GM23338 (cell line): ENCODE results near the gene IDH2. TPM values are rescaled to one million over a fixed set of nuclear protein-coding genes. Genes with fewer than 3 reads are reported as not detected.
A peak's percentile ranks its signal among the peaks of the same experiment; 100 is the strongest.

Experiments
- ATAC-seq: fragments of 200-7000 bp; cut with Tn5 transposase; 3 replicates; pipeline ENCODE4 v1.9.1; 2020
- DNase-seq: peaks from one replicate; pipeline ENCODE4 v3.0.0-alpha.2; 2015; ENCODE audit warnings: low spot score
- H2AFZ ChIP-seq: fragments of 200-600 bp; sonication (generic); 2 replicates; pipeline ENCODE4 v1.8.0; 2016; ENCODE audit warnings: antibody characterized with exemption, mild to moderate bottlenecking, moderate library complexity
- H3F3A ChIP-seq: fragments of 200-600 bp; sonication (generic); replicated peaks from 2 replicates; pipeline ENCODE4 v1.8.0; 2017; ENCODE audit warnings: antibody characterized with exemption, mixed run types, low read depth
- H3K27ac ChIP-seq: fragments of 200-600 bp; sonication (generic); 2 replicates; pipeline ENCODE4 v1.6.1; 2016; ENCODE audit warnings: low read depth
- H3K27me3 ChIP-seq: fragments of 200-600 bp; sonication (generic); 2 replicates; pipeline ENCODE4 v1.8.0; 2016; ENCODE audit warnings: mild to moderate bottlenecking, mixed run types, moderate library complexity; ENCODE audit not compliant: insufficient read depth
- H3K36me3 ChIP-seq: fragments of 200-600 bp; sonication (generic); 2 replicates; pipeline ENCODE4 v1.8.0; 2016; ENCODE audit warnings: mild to moderate bottlenecking; ENCODE audit not compliant: insufficient read depth
- H3K4me1 ChIP-seq: fragments of 200-600 bp; sonication (generic); 2 replicates; pipeline ENCODE4 v1.8.0; 2016; ENCODE audit warnings: mild to moderate bottlenecking, moderate library complexity; ENCODE audit not compliant: insufficient read depth
- H3K4me2 ChIP-seq: fragments of 200-600 bp; sonication (generic); 2 replicates; pipeline ENCODE4 v1.7.1; 2017; ENCODE audit warnings: mixed run types
- H3K4me3 ChIP-seq: fragments of 200-600 bp; sonication (generic); 2 replicates; pipeline ENCODE4 v1.6.1; 2016; ENCODE audit warnings: mixed run types
- H3K79me2 ChIP-seq: fragments of 200-600 bp; sonication (generic); replicated peaks from 2 replicates; pipeline ENCODE4 v1.8.0; 2017; ENCODE audit warnings: mild to moderate bottlenecking; ENCODE audit not compliant: insufficient read depth
- H3K9me2 ChIP-seq: fragments of 200-600 bp; sonication (generic); 2 replicates; pipeline ENCODE4 v1.8.0; 2017; ENCODE audit not compliant: insufficient read depth
- H4K20me1 ChIP-seq: fragments of 200-600 bp; sonication (generic); replicated peaks from 2 replicates; pipeline ENCODE4 v1.8.0; 2017; ENCODE audit warnings: mild to moderate bottlenecking; ENCODE audit not compliant: insufficient read depth
- H3K27ac Mint-ChIP-seq: 2 replicates; pipeline ENCODE4 v1.8.0; 2020; ENCODE audit warnings: inconsistent platforms, mild to moderate bottlenecking, moderate library complexity, mixed read lengths
- H3K27me3 Mint-ChIP-seq: 3 replicates; pipeline ENCODE4 v1.8.0; 2022; ENCODE audit warnings: low read depth, mild to moderate bottlenecking, moderate library complexity, mixed read lengths, inconsistent platforms; ENCODE audit not compliant: insufficient read depth, poor library complexity
- H3K36me3 Mint-ChIP-seq: 3 replicates; pipeline ENCODE4 v1.8.0; 2021; ENCODE audit warnings: low read depth, mild to moderate bottlenecking, inconsistent platforms, moderate library complexity, mixed read lengths
- H3K4me1 Mint-ChIP-seq: 3 replicates; pipeline ENCODE4 v1.8.0; 2020; ENCODE audit warnings: mild to moderate bottlenecking, inconsistent platforms, mixed read lengths
- H3K4me3 Mint-ChIP-seq: 3 replicates; pipeline ENCODE4 v1.8.0; 2021; ENCODE audit warnings: moderate library complexity, mild to moderate bottlenecking, inconsistent platforms, mixed read lengths
- H3K9me3 Mint-ChIP-seq: 3 replicates; pipeline ENCODE4 v1.8.0; 2020; ENCODE audit warnings: moderate library complexity, mild to moderate bottlenecking, inconsistent platforms, mixed read lengths
- CREB1 ChIP-seq: fragments of 250-450 bp; sonication (Bioruptor Pico); IDR thresholded peaks from 2 replicates; pipeline ENCODE4 v1.5.0; 2020; ENCODE audit warnings: low read depth, mild to moderate bottlenecking, moderate library complexity
- ETS1 ChIP-seq: IDR thresholded peaks from 2 replicates; pipeline ENCODE4 v1.6.1; 2016; ENCODE audit warnings: antibody characterized with exemption
- EZH2 ChIP-seq: fragments of 200-600 bp; sonication (generic); IDR thresholded peaks from one replicate; pipeline ENCODE4 v1.8.0; 2017; ENCODE audit warnings: antibody characterized with exemption, mild to moderate bottlenecking, low read depth; ENCODE audit not compliant: unreplicated experiment
- EZH2phosphoT487 ChIP-seq: fragments of 200-600 bp; sonication (generic); IDR thresholded peaks from one replicate; pipeline ENCODE4 v1.8.1; 2018; ENCODE audit warnings: antibody characterized with exemption; ENCODE audit not compliant: unreplicated experiment
- JUNB ChIP-seq: IDR thresholded peaks from one replicate; pipeline ENCODE4 v1.6.1; 2016; ENCODE audit warnings: antibody characterized with exemption; ENCODE audit not compliant: unreplicated experiment
- NANOG ChIP-seq: IDR thresholded peaks from 2 replicates; pipeline ENCODE4 v1.6.1; 2016; ENCODE audit warnings: antibody characterized with exemption, borderline replicate concordance
- POLR2AphosphoS5 ChIP-seq: IDR thresholded peaks from 2 replicates; pipeline ENCODE4 v1.6.1; 2016; ENCODE audit warnings: antibody characterized with exemption, low read depth
- REST ChIP-seq: IDR thresholded peaks from one replicate; pipeline ENCODE4 v1.6.1; 2018; ENCODE audit warnings: antibody characterized with exemption; ENCODE audit not compliant: unreplicated experiment
- STAT1 ChIP-seq: IDR thresholded peaks from one replicate; pipeline ENCODE4 v1.6.1; 2016; ENCODE audit warnings: antibody characterized with exemption; ENCODE audit not compliant: unreplicated experiment
- ZNF114 ChIP-seq: fragments of 250-450 bp; sonication (Bioruptor Pico); IDR thresholded peaks from 2 replicates; pipeline ENCODE4 v1.5.0; 2020; ENCODE audit warnings: mild to moderate bottlenecking, moderate library complexity
- ZNF331 ChIP-seq: fragments of 250-450 bp; sonication (Bioruptor Pico); IDR thresholded peaks from 2 replicates; pipeline ENCODE4 v1.5.0; 2020; ENCODE audit warnings: low read depth, mild to moderate bottlenecking, moderate library complexity
- polyA plus RNA-seq: library from polyadenylated mRNA; unstranded; fragments of >200 nt; fragmentation: Nextera tagmentation; extraction: Ambion mirVana; gene quantifications from 2 replicates; pipeline ENCODE4 v1.2.1, GENCODE V29; 2016
- total RNA-seq: library from RNA; depleted of rRNA; stranded (reverse); fragments of >200 nt; shearing (Covaris generic); gene quantifications from 2 replicates; pipeline ENCODE4 v1.2.3, GENCODE V29; 2014
- TF ChIP-seq, protein P1 (sequence below), 2 experiments: fragments of 200-600 bp in 1 of 2; sonication (generic) in 1 of 2; conservative IDR thresholded peaks; 2 replicates each; pipeline versions ENCODE4 v1.5.1 to v1.6.1; 2016 to 2017; ENCODE audit warnings: antibody characterized with exemption in 2 of 2, low read depth in 2 of 2, mild to moderate bottlenecking in 2 of 2, moderate library complexity in 1 of 2

The IDH2 gene
- total and polyA plus RNA-seq, 2 experiments from 2014 or later = 54.9 to 64.0 TPM

DNA sequence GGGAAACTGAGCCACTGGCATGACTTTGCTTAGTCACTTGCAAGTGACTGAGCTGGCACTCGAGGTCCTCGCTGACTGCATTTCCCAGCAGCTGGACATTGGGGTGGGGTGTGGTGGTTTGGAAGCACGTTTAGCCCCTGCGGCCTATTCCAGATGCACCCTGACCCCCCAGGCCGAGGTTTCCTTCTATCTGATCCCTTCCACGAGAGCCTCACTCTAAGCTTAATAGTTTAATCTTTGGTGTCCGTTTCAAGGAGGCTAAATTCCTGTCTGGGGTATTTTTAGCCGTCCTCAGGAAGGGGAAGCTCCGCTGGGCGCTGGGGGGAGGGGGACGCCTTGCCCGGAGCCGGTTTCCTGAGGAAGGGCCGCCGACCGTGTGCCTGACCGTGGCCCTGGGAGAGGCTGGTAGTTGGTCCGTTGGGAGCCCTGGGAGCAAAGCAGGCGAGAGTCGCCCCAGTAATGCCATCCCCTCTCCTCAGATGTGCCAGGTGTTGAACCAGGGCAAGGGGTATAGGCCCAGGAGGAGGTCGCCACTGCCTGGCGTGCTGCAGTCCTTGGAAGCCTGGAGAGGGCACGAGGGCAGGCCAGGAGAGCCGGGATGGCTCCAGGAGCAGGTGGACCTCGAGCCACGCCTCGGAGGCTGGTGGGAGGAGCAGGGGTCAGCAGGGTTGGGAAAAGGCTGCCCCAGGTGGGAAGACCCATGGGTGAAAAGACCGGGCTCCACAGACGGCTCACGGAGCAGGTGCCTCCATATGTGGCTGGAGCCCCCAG lies 37.2 kb downstream of the IDH2 start (continued):
- no peak for TF ChIP-seq REST
- TF ChIP-seq, protein P1, sequence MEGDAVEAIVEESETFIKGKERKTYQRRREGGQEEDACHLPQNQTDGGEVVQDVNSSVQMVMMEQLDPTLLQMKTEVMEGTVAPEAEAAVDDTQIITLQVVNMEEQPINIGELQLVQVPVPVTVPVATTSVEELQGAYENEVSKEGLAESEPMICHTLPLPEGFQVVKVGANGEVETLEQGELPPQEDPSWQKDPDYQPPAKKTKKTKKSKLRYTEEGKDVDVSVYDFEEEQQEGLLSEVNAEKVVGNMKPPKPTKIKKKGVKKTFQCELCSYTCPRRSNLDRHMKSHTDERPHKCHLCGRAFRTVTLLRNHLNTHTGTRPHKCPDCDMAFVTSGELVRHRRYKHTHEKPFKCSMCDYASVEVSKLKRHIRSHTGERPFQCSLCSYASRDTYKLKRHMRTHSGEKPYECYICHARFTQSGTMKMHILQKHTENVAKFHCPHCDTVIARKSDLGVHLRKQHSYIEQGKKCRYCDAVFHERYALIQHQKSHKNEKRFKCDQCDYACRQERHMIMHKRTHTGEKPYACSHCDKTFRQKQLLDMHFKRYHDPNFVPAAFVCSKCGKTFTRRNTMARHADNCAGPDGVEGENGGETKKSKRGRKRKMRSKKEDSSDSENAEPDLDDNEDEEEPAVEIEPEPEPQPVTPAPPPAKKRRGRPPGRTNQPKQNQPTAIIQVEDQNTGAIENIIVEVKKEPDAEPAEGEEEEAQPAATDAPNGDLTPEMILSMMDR (conservative IDR thresholded peaks at IDR 0.05; ENCODE audit: low read depth in 2 of 2) = no peak

DNA sequence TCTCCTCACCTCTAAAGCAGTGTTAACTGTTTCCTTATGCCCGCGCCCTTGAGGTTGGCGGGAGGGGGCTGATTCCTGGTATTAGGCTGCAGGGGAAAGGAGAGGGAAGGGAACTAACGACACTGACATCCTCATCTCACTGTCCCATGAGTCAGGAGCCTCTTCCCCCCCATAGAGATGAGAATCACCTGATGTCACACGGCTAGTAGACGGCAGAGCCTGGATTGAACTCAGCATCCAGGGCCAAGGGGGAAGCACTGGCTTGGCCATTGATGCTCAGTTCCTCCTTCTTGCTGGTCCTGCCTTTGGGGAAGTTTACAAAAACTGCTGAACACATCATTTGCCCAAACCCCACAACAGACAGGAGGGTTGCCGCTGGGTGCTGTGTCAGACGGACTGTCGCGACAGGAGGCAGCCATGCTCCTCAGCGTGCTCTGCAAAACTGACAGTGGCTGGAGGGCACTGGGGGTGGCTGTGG lies 38.5 kb downstream of the IDH2 start:
- Mint-ChIP-seq H3K27ac (peak overlapping the region; percentile 88), H3K4me3 (no peak overlapping the region; the same call in 2 of the 3 replicates), H3K27me3 (peaks cover 23% of the 10 kb centered on the region), H3K9me3 (no peaks in the 10 kb centered on the region), H3K4me1 (peaks cover 51% of the 10 kb centered on the region), H3K36me3 (peaks cover 6% of the 10 kb centered on the region; the same call in 2 of the 3 replicates)
- Histone ChIP-seq H3K4me3 (no peak overlapping the region), H2AFZ (no peak overlapping the region), H3K9me2 (no peaks in the 10 kb centered on the region), H3K79me2 (0 out of 2 replicates have a peak, but pooled peaks cover 4% of the 10 kb centered on the region), H3K4me1 (peaks cover 41% of the 10 kb centered on the region), H3K27me3 (no peaks in the 10 kb centered on the region), H3K27ac (peak overlapping the region; percentile 80; the same call in 1 of the 2 replicates), H3K36me3 (no peaks in the 10 kb centered on the region), H4K20me1 (no peaks in the 10 kb centered on the region; the same call in 1 of the 2 replicates), H3K4me2 (peak overlapping the region; percentile 43), H3F3A (peaks cover 9% of the 10 kb centered on the region; the same call in 1 of the 2 replicates)
- ATAC-seq (no peak), DNase-seq (no peak)
- TF ChIP-seq NANOG (no peak), CREB1 (CRISPR knock-in tag) (no peak), JUNB (no peak), ETS1 (no peak), EZH2phosphoT487 (no peak), POLR2AphosphoS5 (no peak), REST (no peak), EZH2 (no peak), STAT1 (no peak), ZNF114 (CRISPR knock-in tag) (no peak), ZNF331 (CRISPR knock-in tag) (no peak)
- TF ChIP-seq, protein P1 (conservative IDR thresholded peaks at IDR 0.05; ENCODE audit: low read depth in 2 of 2) = no peak
